HCT116 (cell line): Measurements from ENCODE around the gene PRRX2. TPM values are rescaled to one million over a fixed set of nuclear protein-coding genes. Genes with fewer than 3 reads are reported as not detected.

Experiments used
- ATAC-seq: fragments of 200-7000 bp; cut with Tn5 transposase; 2 replicates; pipeline ENCODE4 v1.9.1; 2020; ENCODE audit warnings: mild to moderate bottlenecking, moderate library complexity
- BruUV-seq: library from RNA; stranded (reverse); fragments of 400-500 nt; replicated peaks from 2 replicates; lab custom pipeline; 2021; lab: Mats Ljungman, UMichigan
- CTCF ChIA-PET: fragments of 300-600 bp; sonication (Branson Sonifier 250); formaldehyde crosslinking; loops from one replicate; lab custom pipeline; 2021; ENCODE audit warnings: antibody characterized with exemption; lab: Charles Lee
- POLR2A ChIA-PET: fragments of 300-600, 350-600 bp; sonication (Branson Sonifier 250); formaldehyde crosslinking; loops from one replicate; lab custom pipeline; 2021; ENCODE audit warnings: antibody characterized with exemption; lab: Charles Lee
- RAD21 ChIA-PET, 2 experiments: fragments of 300-600 bp; sonication (Branson Sonifier 250); formaldehyde crosslinking; loops; one replicate each; lab custom pipeline; 2023; ENCODE audit warnings: low total read pairs in 2 of 2; ENCODE audit not compliant: uncharacterized antibody in 2 of 2, unreplicated experiment in 2 of 2, low non-redundant PET in 1 of 2; lab: Charles Lee
- DNase-seq: peaks from one replicate; pipeline ENCODE4 v3.0.0-alpha.2; 2010; ENCODE audit warnings: low read depth, low spot score
- H2AFZ ChIP-seq: fragments of 200-600 bp; shearing (Covaris generic), sonication (generic); 2 replicates; pipeline ENCODE4 v1.6.1; 2017; ENCODE audit warnings: low read depth, mixed run types, mixed read lengths, antibody characterized with exemption, low read length; ENCODE audit not compliant: poor library complexity, severe bottlenecking
- H3K27ac ChIP-seq: 2 replicates; pipeline ENCODE4 v1.5.1; 2012; ENCODE audit warnings: low read depth, low read length
- H3K27me3 ChIP-seq: fragments of 200-600 bp; sonication (generic); 2 replicates; pipeline ENCODE4 v1.6.1; 2016; ENCODE audit warnings: mixed run types, low read length, mixed read lengths; ENCODE audit not compliant: insufficient read depth
- H3K36me3 ChIP-seq, 2 experiments: fragments of 200-500 bp in 1 of 2; fragments of 200-600 bp in 1 of 2; sonication (Bioruptor generic) in 1 of 2; sonication (generic) in 1 of 2; 2 replicates each; pipeline versions ENCODE4 v1.5.1 to v1.6.1; 2014 to 2016; ENCODE audit warnings: low read length in 2 of 2, inconsistent platforms in 1 of 2, mixed read lengths in 1 of 2, mixed run types in 1 of 2; ENCODE audit not compliant: insufficient read depth in 2 of 2, control insufficient read depth in 1 of 2
- H3K4me1 ChIP-seq, 2 experiments: fragments of 200-600 bp in 1 of 2; sonication (generic) in 1 of 2; 2 replicates each; pipeline versions ENCODE4 v1.5.1 to v1.6.1; 2012 to 2017; ENCODE audit warnings: low read length in 2 of 2, inconsistent platforms in 1 of 2, mild to moderate bottlenecking in 1 of 2, mixed read lengths in 1 of 2, mixed run types in 1 of 2, moderate library complexity in 1 of 2; ENCODE audit not compliant: insufficient read depth in 2 of 2, control insufficient read depth in 1 of 2
- H3K4me2 ChIP-seq: fragments of 200-600 bp; sonication (generic); 2 replicates; pipeline ENCODE4 v1.6.1; 2017; ENCODE audit warnings: mixed run types, low read length, mixed read lengths
- H3K4me3 ChIP-seq, 2 experiments: fragments of 200-600 bp in 1 of 2; sonication (generic) in 1 of 2; replicated peaks in 1 of 2; 2 replicates each; pipeline ENCODE4 v1.5.1; 2011 to 2016; ENCODE audit warnings: low read length in 2 of 2, control low read depth in 1 of 2, low read depth in 1 of 2, mild to moderate bottlenecking in 1 of 2, mixed read lengths in 1 of 2, mixed run types in 1 of 2
- H3K79me2 ChIP-seq: fragments of 200-600 bp; sonication (generic); 2 replicates; pipeline ENCODE4 v1.6.1; 2017; ENCODE audit warnings: mild to moderate bottlenecking, mixed run types, low read length, moderate library complexity, mixed read lengths; ENCODE audit not compliant: insufficient read depth
- H3K9ac ChIP-seq: fragments of 200-600 bp; sonication (generic); 2 replicates; pipeline ENCODE4 v1.6.1; 2016; ENCODE audit warnings: low read length, mixed read lengths
- H3K9me2 ChIP-seq: fragments of 200-600 bp; sonication (generic), shearing (Covaris generic); 2 replicates; pipeline ENCODE4 v1.6.1; 2017; ENCODE audit warnings: mixed run types, mild to moderate bottlenecking, moderate library complexity; ENCODE audit not compliant: insufficient read depth
- H3K9me3 ChIP-seq, 2 experiments: fragments of 200-500 bp in 1 of 2; fragments of 200-600 bp in 1 of 2; sonication (Bioruptor generic) in 1 of 2; sonication (generic) in 1 of 2; 2 replicates each; pipeline ENCODE4 v1.6.1; 2014 to 2017; ENCODE audit warnings: low read length in 2 of 2, mixed read lengths in 2 of 2, inconsistent platforms in 1 of 2, low read depth in 1 of 2, mild to moderate bottlenecking in 1 of 2, mixed run types in 1 of 2, moderate library complexity in 1 of 2; ENCODE audit not compliant: control insufficient read depth in 1 of 2, insufficient read depth in 1 of 2
- H4K20me1 ChIP-seq: fragments of 200-600 bp; sonication (generic), shearing (Covaris generic); 2 replicates; pipeline ENCODE4 v1.6.1; 2017; ENCODE audit warnings: mixed run types, mild to moderate bottlenecking, moderate library complexity; ENCODE audit not compliant: insufficient read depth
- ATF3 ChIP-seq: IDR thresholded peaks from 2 replicates; pipeline ENCODE4 v1.6.1; 2012
- CTCF ChIP-seq, 3 experiments: fragments of 200-600 bp in 1 of 3; sonication (generic) in 1 of 3; IDR thresholded peaks in 2 of 3; conservative IDR thresholded peaks in 1 of 3; 2 replicates each; pipeline ENCODE4 v1.5.1; 2012 to 2017; ENCODE audit warnings: low read depth in 2 of 3, low read length in 2 of 3, antibody characterized with exemption in 1 of 3, borderline replicate concordance in 1 of 3, control low read depth in 1 of 3, mild to moderate bottlenecking in 1 of 3, mixed read lengths in 1 of 3, mixed run types in 1 of 3, moderate library complexity in 1 of 3; ENCODE audit not compliant: insufficient read depth in 1 of 3
- EGR1 ChIP-seq: IDR thresholded peaks from 2 replicates; pipeline ENCODE4 v1.6.1; 2012; ENCODE audit warnings: low read depth
- ELF1 ChIP-seq: IDR thresholded peaks from 2 replicates; pipeline ENCODE4 v1.6.1; 2012; ENCODE audit warnings: low read depth, borderline replicate concordance
- EZH2 ChIP-seq: fragments of 200-600 bp; sonication (generic); IDR thresholded peaks from 2 replicates; pipeline ENCODE4 v1.6.1; 2017; ENCODE audit warnings: antibody characterized with exemption, mixed run types
- FOSL1 ChIP-seq: IDR thresholded peaks from 2 replicates; pipeline ENCODE4 v1.6.1; 2012; ENCODE audit warnings: low read depth
- POLR2A ChIP-seq: IDR thresholded peaks from 2 replicates; pipeline ENCODE4 v1.7.0; 2011; ENCODE audit warnings: borderline replicate concordance; ENCODE audit not compliant: insufficient read depth, insufficient read length; ENCODE audit errors: extremely low read depth
- REST ChIP-seq: IDR thresholded peaks from 2 replicates; pipeline ENCODE4 v1.6.1; 2012; ENCODE audit warnings: low read depth
- ZBTB33 ChIP-seq: IDR thresholded peaks from 2 replicates; pipeline ENCODE4 v1.6.1; 2011; ENCODE audit warnings: mild to moderate bottlenecking, low read length, moderate library complexity; ENCODE audit not compliant: insufficient replicate concordance; ENCODE audit errors: extremely low read depth
- intact Hi-C: fragments of 100-400 bp; cut with micrococcal nuclease; formaldehyde crosslinking; loops from 2 replicates; pipeline ENCODE4 v1.10.0; 2022
- total RNA-seq: library from RNA; stranded (reverse); gene quantifications from one replicate; pipeline ENCODE4 v1.2.1, GENCODE V29; 2021; ENCODE audit not compliant: unreplicated experiment

PRRX2 gene
- total RNA-seq, 1 experiment from 2014 or later, result 25.5 TPM

- no peaks in the 10 kb centered on the region for H3K4me1 ChIP-seq
- POLR2A ChIA-PET, result no interaction called here
- no peaks in the 10 kb centered on the region for H3K27me3 ChIP-seq
- DNase-seq, result no peak
- H3K9me2 ChIP-seq, result no peaks in the 10 kb centered on the region
- no peak overlapping the region for H3K4me2 ChIP-seq
- no peaks in the 10 kb centered on the region for H3K9me3 ChIP-seq
- CTCF ChIA-PET, result no interaction called here
- ATAC-seq, result no peak; the same call in 1 of the 2 replicates
- BruUV-seq, result no TSS peak
- intact Hi-C loops, result no loop called here
- no peak overlapping the region for H3K27ac ChIP-seq
- no peaks in the 10 kb centered on the region for H3K36me3 ChIP-seq
- H4K20me1 ChIP-seq, result no peaks in the 10 kb centered on the region
- no peak overlapping the region for H3K9ac ChIP-seq
- H3K4me3 ChIP-seq, result no peak overlapping the region
- RAD21 ChIA-PET, result no interaction called here
- H3K79me2 ChIP-seq, result no peaks in the 10 kb centered on the region
- no peak for TF ChIP-seq FOSL1
- no peak for TF ChIP-seq POLR2A
- no peak for TF ChIP-seq EGR1
- no peak for TF ChIP-seq ELF1
- no peak for TF ChIP-seq REST
- TF ChIP-seq EZH2, result no peak
- no peak for TF ChIP-seq ZBTB33
- TF ChIP-seq ATF3, result no peak
- TF ChIP-seq CTCF (IDR thresholded peaks at IDR 0.05 in 2 of 3, conservative IDR thresholded peaks at IDR 0.05 in 1 of 3; ENCODE audit: borderline replicate concordance in 1 of 3, insufficient read depth in 1 of 3, low read depth in 2 of 3, low read length in 2 of 3), result no peak
- no peak overlapping the region for H2AFZ ChIP-seq
Measured at GRCh38 chr9:129650680-129651235, 14.7 kb upstream of the PRRX2 start.
